ENCODE results near the gene IGF1.

The IGF1 gene

GRCh38 chr12:102429211-102430154 lies 50.9 kb downstream of the IGF1 start:
- TF ChIP-seq TCF12 (IDR thresholded peaks at IDR 0.05; ENCODE audit: low read depth), result no peak
- TF ChIP-seq EGR1 (IDR thresholded peaks at IDR 0.05), result no peak
- TF ChIP-seq CREB1 (IDR thresholded peaks at IDR 0.05; ENCODE audit: low read depth), result no peak
- no peak for TF ChIP-seq TEAD4 (IDR thresholded peaks at IDR 0.05)

GRCh38 chr12:102427543-102427941 lies 52.8 kb downstream of the IGF1 start:
- TF ChIP-seq YY1 (IDR thresholded peaks at IDR 0.05; ENCODE audit: low read depth), result no peak
- TF ChIP-seq EP300 (IDR thresholded peaks at IDR 0.05; ENCODE audit: borderline replicate concordance), result no peak
- TF ChIP-seq TAF1 (IDR thresholded peaks at IDR 0.05; ENCODE audit: low read depth), result no peak
- TF ChIP-seq FOXM1 (IDR thresholded peaks at IDR 0.05; ENCODE audit: borderline replicate concordance, low read depth), result no peak
- TF ChIP-seq ZBTB7A (IDR thresholded peaks at IDR 0.05; ENCODE audit: low read depth), result no peak
- no peak for TF ChIP-seq CEBPB (IDR thresholded peaks at IDR 0.05)
- TF ChIP-seq, protein P1, sequence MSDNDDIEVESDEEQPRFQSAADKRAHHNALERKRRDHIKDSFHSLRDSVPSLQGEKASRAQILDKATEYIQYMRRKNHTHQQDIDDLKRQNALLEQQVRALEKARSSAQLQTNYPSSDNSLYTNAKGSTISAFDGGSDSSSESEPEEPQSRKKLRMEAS (IDR thresholded peaks at IDR 0.05), result no peak

GRCh38 chr12:102426599-102427542 lies 53.5 kb downstream of the IGF1 start:
- TF ChIP-seq USF1 (IDR thresholded peaks at IDR 0.05), result no peak
- TF ChIP-seq EGR1 (IDR thresholded peaks at IDR 0.05), result no peak
- TF ChIP-seq, protein P2, sequence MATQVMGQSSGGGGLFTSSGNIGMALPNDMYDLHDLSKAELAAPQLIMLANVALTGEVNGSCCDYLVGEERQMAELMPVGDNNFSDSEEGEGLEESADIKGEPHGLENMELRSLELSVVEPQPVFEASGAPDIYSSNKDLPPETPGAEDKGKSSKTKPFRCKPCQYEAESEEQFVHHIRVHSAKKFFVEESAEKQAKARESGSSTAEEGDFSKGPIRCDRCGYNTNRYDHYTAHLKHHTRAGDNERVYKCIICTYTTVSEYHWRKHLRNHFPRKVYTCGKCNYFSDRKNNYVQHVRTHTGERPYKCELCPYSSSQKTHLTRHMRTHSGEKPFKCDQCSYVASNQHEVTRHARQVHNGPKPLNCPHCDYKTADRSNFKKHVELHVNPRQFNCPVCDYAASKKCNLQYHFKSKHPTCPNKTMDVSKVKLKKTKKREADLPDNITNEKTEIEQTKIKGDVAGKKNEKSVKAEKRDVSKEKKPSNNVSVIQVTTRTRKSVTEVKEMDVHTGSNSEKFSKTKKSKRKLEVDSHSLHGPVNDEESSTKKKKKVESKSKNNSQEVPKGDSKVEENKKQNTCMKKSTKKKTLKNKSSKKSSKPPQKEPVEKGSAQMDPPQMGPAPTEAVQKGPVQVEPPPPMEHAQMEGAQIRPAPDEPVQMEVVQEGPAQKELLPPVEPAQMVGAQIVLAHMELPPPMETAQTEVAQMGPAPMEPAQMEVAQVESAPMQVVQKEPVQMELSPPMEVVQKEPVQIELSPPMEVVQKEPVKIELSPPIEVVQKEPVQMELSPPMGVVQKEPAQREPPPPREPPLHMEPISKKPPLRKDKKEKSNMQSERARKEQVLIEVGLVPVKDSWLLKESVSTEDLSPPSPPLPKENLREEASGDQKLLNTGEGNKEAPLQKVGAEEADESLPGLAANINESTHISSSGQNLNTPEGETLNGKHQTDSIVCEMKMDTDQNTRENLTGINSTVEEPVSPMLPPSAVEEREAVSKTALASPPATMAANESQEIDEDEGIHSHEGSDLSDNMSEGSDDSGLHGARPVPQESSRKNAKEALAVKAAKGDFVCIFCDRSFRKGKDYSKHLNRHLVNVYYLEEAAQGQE (IDR thresholded peaks at IDR 0.05; ENCODE audit: low read depth), result no peak
- no peak for TF ChIP-seq FOXM1 (IDR thresholded peaks at IDR 0.05; ENCODE audit: borderline replicate concordance, low read depth)
- TF ChIP-seq NFIC (IDR thresholded peaks at IDR 0.05), result no peak
- no peak for TF ChIP-seq EP300 (IDR thresholded peaks at IDR 0.05; ENCODE audit: borderline replicate concordance)
- no peak for TF ChIP-seq CEBPB (IDR thresholded peaks at IDR 0.05)
- TF ChIP-seq TEAD4 (IDR thresholded peaks at IDR 0.05), result no peak

DNA sequence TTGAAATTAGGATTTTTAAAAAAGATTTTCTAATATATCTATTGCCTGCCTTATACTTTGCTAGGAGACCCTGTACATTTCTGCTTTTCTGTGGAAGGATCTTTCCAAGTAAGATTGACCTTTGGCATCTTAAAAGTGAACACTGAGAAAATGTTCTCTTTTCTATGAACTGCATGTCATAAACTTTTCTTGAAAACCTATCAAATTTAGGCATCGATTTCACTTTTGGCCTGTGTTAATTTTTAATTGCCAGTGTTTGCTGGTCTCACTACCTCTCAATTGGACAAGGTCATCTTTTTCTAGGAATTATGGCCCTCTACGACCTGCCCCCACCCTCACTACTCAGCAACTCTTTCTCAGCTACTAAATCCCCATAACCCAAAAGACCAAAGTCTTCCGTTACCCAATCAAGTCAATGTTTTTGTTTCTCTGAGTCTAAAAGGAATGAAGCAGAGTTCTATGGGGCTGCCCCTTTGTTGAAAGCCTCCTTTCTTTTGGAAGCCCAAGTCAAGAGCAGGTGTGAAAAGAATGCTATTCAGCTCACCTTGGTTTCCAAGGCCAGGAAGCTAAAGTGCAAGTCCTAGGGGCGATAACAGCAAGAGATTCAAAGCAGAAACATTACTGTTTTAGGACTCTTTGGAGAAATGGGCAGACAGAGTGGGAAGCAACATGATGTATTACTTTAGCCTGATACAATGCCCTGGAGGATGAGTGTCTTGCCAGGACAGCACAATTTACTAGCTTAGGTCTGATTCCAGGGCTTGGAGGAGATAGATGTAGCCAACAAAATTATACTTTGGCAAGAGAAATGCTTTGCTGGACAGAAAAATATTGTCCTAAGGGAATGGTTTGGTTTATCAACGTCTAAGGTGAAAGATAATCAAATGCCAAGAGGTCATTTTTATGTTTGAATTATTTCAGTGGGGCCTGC lies 55.0 kb downstream of the IGF1 start:
- TF ChIP-seq RAD21 (IDR thresholded peaks at IDR 0.05; ENCODE audit: low read depth) (no peak), EGR1 (IDR thresholded peaks at IDR 0.05) (no peak), EP300 (IDR thresholded peaks at IDR 0.05; ENCODE audit: borderline replicate concordance) (no peak), TAF1 (IDR thresholded peaks at IDR 0.05; ENCODE audit: low read depth) (no peak), TEAD4 (IDR thresholded peaks at IDR 0.05) (no peak), YY1 (IDR thresholded peaks at IDR 0.05; ENCODE audit: low read depth) (no peak), USF1 (IDR thresholded peaks at IDR 0.05) (no peak), ZBTB7A (IDR thresholded peaks at IDR 0.05; ENCODE audit: low read depth) (no peak), FOXM1 (IDR thresholded peaks at IDR 0.05; ENCODE audit: borderline replicate concordance, low read depth) (no peak), CREB1 (IDR thresholded peaks at IDR 0.05; ENCODE audit: low read depth) (no peak), CEBPB (IDR thresholded peaks at IDR 0.05) (no peak)
- TF ChIP-seq, protein P1 (IDR thresholded peaks at IDR 0.05), result no peak
- TF ChIP-seq, protein P2 (IDR thresholded peaks at IDR 0.05; ENCODE audit: low read depth), result no peak

Measured in Ishikawa (cell line).